Bronchial epithelial cell (primary cell): ENCODE results near the gene CDKL1. TPM values are rescaled to one million over a fixed set of nuclear protein-coding genes. Genes with fewer than 3 reads are reported as not detected.
"Not testable (repeated sequence)": the region's sequence is repeated elsewhere in the genome, so short reads cannot be mapped to it uniquely, and the experiment has no call there.

Source experiments
- DNase-seq: peaks from one replicate; pipeline ENCODE4 v3.0.0-alpha.2; 2010; ENCODE audit warnings: low read depth
- FAIRE-seq: peaks from 2 replicates; lab custom pipeline; 2011; peaks lifted over from hg19 to GRCh38; lab: Jason Lieb, UNC
- H3K27me3 ChIP-seq: 2 replicates; pipeline ENCODE4 v1.5.1; 2011; ENCODE audit warnings: low read length; ENCODE audit not compliant: control insufficient read depth, insufficient read depth
- H3K36me3 ChIP-seq: 2 replicates; pipeline ENCODE4 v1.5.1; 2011; ENCODE audit warnings: low read length; ENCODE audit not compliant: control insufficient read depth, insufficient read depth
- H3K4me3 ChIP-seq: 2 replicates; pipeline ENCODE4 v1.5.1; 2011; ENCODE audit warnings: mild to moderate bottlenecking, low read depth, low read length, control low read depth
- CTCF ChIP-seq: IDR thresholded peaks from 2 replicates; pipeline ENCODE4 v1.5.1; 2011; ENCODE audit warnings: mild to moderate bottlenecking, moderate library complexity, low read length, control low read depth, inconsistent platforms; ENCODE audit not compliant: insufficient read depth, severe bottlenecking
- total RNA-seq: library from RNA; depleted of rRNA; stranded (reverse); fragments of >200 nt; gene quantifications from 2 replicates; pipeline ENCODE4 v1.2.1, GENCODE V29; 2014

CDKL1 gene
- total RNA-seq, 1 donor from 2014 or later = 4.5 TPM

GRCh38 chr14:50359631-50360030 lies 37.0 kb downstream of the CDKL1 start:
- no peak for FAIRE-seq

GRCh38 chr14:50357753-50358395 lies 38.8 kb downstream of the CDKL1 start:
- no peaks in the 10 kb centered on the region for H3K36me3 ChIP-seq
- DNase-seq (no peak), FAIRE-seq (no peak)
- no peaks in the 10 kb centered on the region for H3K27me3 ChIP-seq
- H3K4me3 ChIP-seq = no peak overlapping the region
- TF ChIP-seq CTCF = no peak

More at GRCh38 chr14:50359631-50360030, 37.0 kb downstream of the CDKL1 start:
- no peaks in the 10 kb centered on the region for H3K36me3 ChIP-seq
- no peak overlapping the region for H3K4me3 ChIP-seq
- no peaks in the 10 kb centered on the region for H3K27me3 ChIP-seq
- TF ChIP-seq CTCF = no peak
- no peak for DNase-seq

GRCh38 chr14:50357124-50357523 lies 39.6 kb downstream of the CDKL1 start:
- Histone ChIP-seq H3K4me3 (no peak overlapping the region), H3K27me3 (no peaks in the 10 kb centered on the region), H3K36me3 (no peaks in the 10 kb centered on the region)
- FAIRE-seq (no peak), DNase-seq (no peak)
- no peak for TF ChIP-seq CTCF

GRCh38 chr14:50356283-50356682 lies 40.4 kb downstream of the CDKL1 start:
- not testable (repeated sequence) for H3K4me3 ChIP-seq, DNase-seq, FAIRE-seq, H3K36me3 ChIP-seq, H3K27me3 ChIP-seq

- no peak for DNase-seq
- Histone ChIP-seq H3K36me3 (no peaks in the 10 kb centered on the region), H3K27me3 (no peaks in the 10 kb centered on the region), H3K4me3 (no peak overlapping the region)
- FAIRE-seq = no peak
- no peak for TF ChIP-seq CTCF
Observed at GRCh38 chr14:50355692-50356091, 41.0 kb downstream of the CDKL1 start.

- no peak overlapping the region for H3K4me3 ChIP-seq
- no peak for TF ChIP-seq CTCF
- H3K36me3 ChIP-seq = no peaks in the 10 kb centered on the region
- no peak for DNase-seq
- FAIRE-seq = no peak
- no peaks in the 10 kb centered on the region for H3K27me3 ChIP-seq
Observed at GRCh38 chr14:50354527-50354926, 42.2 kb downstream of the CDKL1 start.
